Heart right ventricle (tissue), 16 donors: ENCODE data around the gene MAP3K1. TPM values are rescaled to one million over a fixed set of nuclear protein-coding genes. Genes with fewer than 3 reads are reported as not detected.

Source experiments
- ATAC-seq, 8 donors: fragments of 200-7000 bp; cut with Tn5 transposase; one replicate each; pipeline ENCODE4 v1.9.1; 2020; ENCODE audit warnings: mild to moderate bottlenecking in 8 of 8, moderate library complexity in 8 of 8, moderate number of reproducible peaks in 1 of 8
- DNase-seq, 2 donors: peaks; one replicate each; pipeline ENCODE4 v3.0.0-alpha.2; 2020
- H3K27ac ChIP-seq, 10 donors: fragments of 200-600 bp; sonication (generic) in 2 of 10; one replicate each; pipeline versions ENCODE4 v1.5.0 to v1.8.0; 2020 to 2022; ENCODE audit warnings: mild to moderate bottlenecking in 3 of 10
- H3K27me3 ChIP-seq, 7 donors: fragments of 200-600 bp; one replicate each; pipeline ENCODE4 v1.8.0; 2021 to 2022; ENCODE audit warnings: mild to moderate bottlenecking in 2 of 7
- H3K36me3 ChIP-seq, 9 donors: fragments of 200-600 bp; sonication (generic) in 1 of 9; one replicate each; pipeline versions ENCODE4 v1.5.0 to v1.8.0; 2020 to 2022; ENCODE audit warnings: mild to moderate bottlenecking in 2 of 9
- H3K4me1 ChIP-seq, 9 donors: fragments of 200-600 bp; sonication (generic) in 1 of 9; one replicate each; pipeline versions ENCODE4 v1.5.0 to v1.8.0; 2020 to 2022; ENCODE audit warnings: mild to moderate bottlenecking in 4 of 9
- H3K4me3 ChIP-seq, 10 donors: fragments of 200-600 bp; sonication (generic) in 2 of 10; one replicate each; pipeline versions ENCODE4 v1.5.0 to v1.8.0; 2020 to 2022; ENCODE audit warnings: mild to moderate bottlenecking in 7 of 10, moderate library complexity in 2 of 10
- H3K9me3 ChIP-seq, 11 donors: fragments of 200-600 bp in 10 of 11; sonication (generic) in 2 of 11; one replicate each; pipeline versions ENCODE4 v1.5.0 to v1.8.0; 2013 to 2022; ENCODE audit warnings: mild to moderate bottlenecking in 2 of 11, control low read depth in 1 of 11, moderate library complexity in 1 of 11
- CTCF ChIP-seq, 9 donors: fragments of 200-600 bp; sonication (generic) in 2 of 9; IDR thresholded peaks; one replicate each; pipeline versions ENCODE4 v1.5.0 to v1.8.0; 2021 to 2022; ENCODE audit warnings: antibody characterized with exemption in 9 of 9, mild to moderate bottlenecking in 5 of 9, moderate library complexity in 1 of 9
- WGBS, 2 donors: extraction: QIAGEN DNeasy Blood & Tissue Kit; methylation state at CpG; one replicate each; pipeline ENCODE4 v1.1.7; 2013; ENCODE audit warnings: inconsistent platforms in 1 of 2; 5-methylcytosine and 5-hydroxymethylcytosine counted together
- intact Hi-C, 10 donors: fragments of 100-400 bp; cut with DNase I; formaldehyde crosslinking; loops; one replicate each; pipeline versions ENCODE4 v1.11.1 to v1.14.2; 2022
- polyA plus RNA-seq, 2 donors: library from polyadenylated mRNA; stranded (reverse); fragments of 200-250 nt; gene quantifications; one replicate each; pipeline ENCODE4 v1.2.3, GENCODE V29; 2013
- total RNA-seq, 10 donors: library from RNA; stranded (reverse); fragmentation: NEBNext Ultra II Directional in 3 of 10; extraction: Animal tissue kit (Norgen Biotek cat#: 25700) in 3 of 10; gene quantifications; one replicate each; pipeline versions ENCODE4 v1.2.1 to v1.2.4, GENCODE V29; 2021 to 2023
- donor health status: Arrhythmogenic right ventricular cardiomyopathy.
- donor health status: ischemic (EF 13 %, LVEDD 7.1; RV severe dilation, severe dysfunction).
- donor health status: healthy with polysubstance abuse.
- donor health status: DM: no; HTN: yes; CAD: no.
- donor health status: DM: no; HTN: no; CAD: no.
- donor health status: ischemic (EF 25% LVEDD 6.9; RV normal size, moderate dysfunction).
- donor health status: ischemic (EF 25% LVEDD 5.7; RV mildly dilated, moderate dysfunction).
- donor health status: healthy.
- donor health status: DM: yes; HTN: yes; CAD: no.
- donor health status: Ischemic cardiomyopathy.
- donor health status: ischemic (EF 35%, LVEDD 5.7; RV mildly dilated, moderate dysfunction).
- donor health status: nonischemic (EF 11% LVEDD 7.7; RV severe dilation, severe dysfunction).
- donor health status: DM: yes; HTN: yes; CAD: no.
- donor health status: PGD.
- donor health status: ischemic (EF 29% LVEDD 5.4; RV normal size, mild dysfunction).
- donor health status: nonischemic (EF 23%, LVEDD 6.1; RV moderate dilation, normal function).

MAP3K1 gene
- total and polyA plus RNA-seq, 12 donors, result 1.7 to 13.3 (median 6.3) TPM

- peaks cover 0 to 5% (median 0%) of the 10 kb centered on the region in 9 donors for H3K4me1 ChIP-seq
- no peak overlapping the region for H3K27ac ChIP-seq
- intact Hi-C loops, result no loop called here
- H3K27me3 ChIP-seq, result no peaks in the 10 kb centered on the region
- H3K36me3 ChIP-seq, result peaks cover 0 to 97% (median 23%) of the 10 kb centered on the region in 9 donors
- no peak for TF ChIP-seq CTCF (IDR thresholded peaks at IDR 0.05)
- H3K4me3 ChIP-seq, result no peak overlapping the region
- H3K9me3 ChIP-seq, result no peaks in the 10 kb centered on the region
- 85 to 99% methylated on average over 3 of the region's 3 CpGs for WGBS, 2 donors
- no peak for DNase-seq
- no peak for ATAC-seq
These were observed 47.6 kb downstream of the MAP3K1 start for GRCh38 chr5:56862909-56863308.

- H3K4me1 ChIP-seq, result peaks cover 0 to 9% (median 0%) of the 10 kb centered on the region in 9 donors
- H3K27me3 ChIP-seq, result no peaks in the 10 kb centered on the region
- 84 to 92% methylated on average over 2 of the region's 2 CpGs for WGBS, 2 donors
- TF ChIP-seq CTCF (IDR thresholded peaks at IDR 0.05), result no peak
- no peak overlapping the region for H3K27ac ChIP-seq
- H3K36me3 ChIP-seq, result peaks cover 0 to 100% (median 48%) of the 10 kb centered on the region in 9 donors
- no peaks in the 10 kb centered on the region for H3K9me3 ChIP-seq
- no peak for ATAC-seq
- DNase-seq, result no peak
- intact Hi-C loops, result loop anchor here in 1 of 10 donors (10.0 kb wide), 1 partner anchor 897 kb away; no protein-coding TSS in a partner anchor
- H3K4me3 ChIP-seq, result no peak overlapping the region
These were observed 56.4 kb downstream of the MAP3K1 start for GRCh38 chr5:56871777-56872176.

GRCh38 chr5:56873056-56873455, 57.7 kb downstream of the MAP3K1 start:
- Histone ChIP-seq H3K9me3 (no peaks in the 10 kb centered on the region), H3K27me3 (no peaks in the 10 kb centered on the region), H3K36me3 (peaks cover 0 to 100% (median 44%) of the 10 kb centered on the region in 9 donors), H3K4me3 (no peak overlapping the region), H3K4me1 (peaks cover 0 to 9% (median 0%) of the 10 kb centered on the region in 9 donors), H3K27ac (no peak overlapping the region)
- no peak for TF ChIP-seq CTCF (IDR thresholded peaks at IDR 0.05)
- intact Hi-C loops, result loop anchor here in 1 of 10 donors (10.0 kb wide), 1 partner anchor 898 kb away; no protein-coding TSS in a partner anchor
- DNase-seq, result no peak
- WGBS, 2 donors, result 42 to 47% methylated on average over 3 of the region's 3 CpGs
- ATAC-seq, result no peak

- peaks cover 0 to 100% (median 53%) of the 10 kb centered on the region in 9 donors for H3K36me3 ChIP-seq
- H3K4me3 ChIP-seq, result no peak overlapping the region
- DNase-seq (no peak), ATAC-seq (no peak)
- H3K27ac ChIP-seq, result no peak overlapping the region
- TF ChIP-seq CTCF (IDR thresholded peaks at IDR 0.05), result no peak
- peaks cover 0 to 9% (median 0%) of the 10 kb centered on the region in 9 donors for H3K4me1 ChIP-seq
- intact Hi-C loops, result loop anchor here in 1 of 10 donors (10.0 kb wide), 1 partner anchor 902 kb away; no protein-coding TSS in a partner anchor
- WGBS, 2 donors, result 85 to 91% methylated on average over 3 of the region's 3 CpGs
- H3K9me3 ChIP-seq, result no peaks in the 10 kb centered on the region
- no peaks in the 10 kb centered on the region for H3K27me3 ChIP-seq
These were observed 61.0 kb downstream of the MAP3K1 start for GRCh38 chr5:56876327-56876726.
